HEK293 (cell line): ENCODE measurements around the gene FASTK.

Experiments
- KLF1 ChIP-seq: fragments of 450-650 bp; formaldehyde crosslinking; IDR thresholded peaks from 2 replicates; pipeline ENCODE4 v1.5.1; 2016; ENCODE audit warnings: missing biosample characterization, missing genetic modification characterization
- ZFP3 ChIP-seq: fragments of 450-650 bp; formaldehyde crosslinking; IDR thresholded peaks from 2 replicates; pipeline ENCODE4 v1.5.1; 2016; ENCODE audit warnings: low read depth, missing biosample characterization, missing genetic modification characterization
- ZNF184 ChIP-seq: fragments of 450-650 bp; IDR thresholded peaks from 2 replicates; pipeline ENCODE4 v1.5.1; 2018; ENCODE audit warnings: missing biosample characterization, mild to moderate bottlenecking, missing genetic modification characterization
- ZNF24 ChIP-seq: fragments of 450-650 bp; formaldehyde crosslinking; IDR thresholded peaks from 2 replicates; pipeline ENCODE4 v1.5.1; 2016; ENCODE audit warnings: missing biosample characterization, missing genetic modification characterization
- ZNF416 ChIP-seq: fragments of 450-650 bp; formaldehyde crosslinking; IDR thresholded peaks from 2 replicates; pipeline ENCODE4 v1.5.1; 2016; ENCODE audit warnings: missing biosample characterization, missing genetic modification characterization
- ZNF785 ChIP-seq: fragments of 450-650 bp; formaldehyde crosslinking; IDR thresholded peaks from 2 replicates; pipeline ENCODE4 v1.5.1; 2016; ENCODE audit warnings: missing biosample characterization, missing genetic modification characterization
- TF ChIP-seq, protein P1 (sequence below): fragments of 450-650 bp; formaldehyde crosslinking; IDR thresholded peaks from 2 replicates; pipeline ENCODE4 v1.5.1; 2016; ENCODE audit warnings: missing biosample characterization, missing genetic modification characterization
- TF ChIP-seq, protein P2 (sequence below): fragments of 450-650 bp; formaldehyde crosslinking; IDR thresholded peaks from 2 replicates; pipeline ENCODE4 v1.5.1; 2016; ENCODE audit warnings: missing biosample characterization, missing genetic modification characterization
- TF ChIP-seq, protein P3 (sequence below): fragments of 450-650 bp; formaldehyde crosslinking; IDR thresholded peaks from 2 replicates; pipeline ENCODE4 v1.5.1; 2016; ENCODE audit warnings: missing biosample characterization, missing genetic modification characterization
- TF ChIP-seq, protein P4 (sequence below): fragments of 450-650 bp; formaldehyde crosslinking; IDR thresholded peaks from 2 replicates; pipeline ENCODE4 v1.5.0; 2017; ENCODE audit warnings: missing biosample characterization, missing genetic modification characterization, borderline replicate concordance

DNA sequence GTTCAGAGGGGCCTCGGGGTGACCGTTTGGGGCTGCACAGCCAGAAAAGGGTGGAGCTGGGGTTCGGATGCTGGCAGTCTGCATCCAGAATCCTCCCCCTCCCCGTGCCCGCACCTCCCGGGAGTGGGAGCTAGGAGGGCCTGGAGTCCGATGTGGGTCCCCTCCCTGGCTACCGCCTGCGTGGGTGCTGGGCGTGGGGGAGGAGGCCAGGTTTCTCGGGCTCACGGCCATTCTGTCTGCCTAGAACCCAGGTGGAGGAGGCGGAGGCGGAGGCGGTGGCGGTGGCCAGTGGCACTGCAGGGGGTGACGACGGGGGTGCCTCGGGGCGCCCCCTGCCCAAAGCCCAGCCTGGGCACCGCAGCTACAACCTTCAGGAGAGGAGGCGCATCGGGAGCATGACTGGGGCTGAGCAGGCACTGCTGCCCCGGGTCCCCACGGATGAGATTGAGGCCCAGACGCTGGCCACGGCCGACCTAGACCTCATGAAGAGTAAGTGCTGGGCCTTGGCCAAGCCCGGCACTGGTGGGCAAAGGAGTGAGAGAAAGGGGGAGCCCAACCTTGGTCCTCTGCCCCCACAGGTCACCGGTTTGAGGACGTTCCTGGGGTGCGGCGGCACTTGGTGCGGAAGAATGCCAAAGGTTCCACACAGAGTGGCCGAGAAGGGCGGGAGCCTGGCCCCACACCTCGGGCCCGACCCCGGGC lies 14.2 kb downstream of the FASTK start:
- no peak for TF ChIP-seq ZNF416 (tag by site-specific recombination)
- TF ChIP-seq, protein P1, sequence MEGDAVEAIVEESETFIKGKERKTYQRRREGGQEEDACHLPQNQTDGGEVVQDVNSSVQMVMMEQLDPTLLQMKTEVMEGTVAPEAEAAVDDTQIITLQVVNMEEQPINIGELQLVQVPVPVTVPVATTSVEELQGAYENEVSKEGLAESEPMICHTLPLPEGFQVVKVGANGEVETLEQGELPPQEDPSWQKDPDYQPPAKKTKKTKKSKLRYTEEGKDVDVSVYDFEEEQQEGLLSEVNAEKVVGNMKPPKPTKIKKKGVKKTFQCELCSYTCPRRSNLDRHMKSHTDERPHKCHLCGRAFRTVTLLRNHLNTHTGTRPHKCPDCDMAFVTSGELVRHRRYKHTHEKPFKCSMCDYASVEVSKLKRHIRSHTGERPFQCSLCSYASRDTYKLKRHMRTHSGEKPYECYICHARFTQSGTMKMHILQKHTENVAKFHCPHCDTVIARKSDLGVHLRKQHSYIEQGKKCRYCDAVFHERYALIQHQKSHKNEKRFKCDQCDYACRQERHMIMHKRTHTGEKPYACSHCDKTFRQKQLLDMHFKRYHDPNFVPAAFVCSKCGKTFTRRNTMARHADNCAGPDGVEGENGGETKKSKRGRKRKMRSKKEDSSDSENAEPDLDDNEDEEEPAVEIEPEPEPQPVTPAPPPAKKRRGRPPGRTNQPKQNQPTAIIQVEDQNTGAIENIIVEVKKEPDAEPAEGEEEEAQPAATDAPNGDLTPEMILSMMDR (tag by site-specific recombination), result no peak
- no peak for TF ChIP-seq ZFP3
- TF ChIP-seq, protein P2, sequence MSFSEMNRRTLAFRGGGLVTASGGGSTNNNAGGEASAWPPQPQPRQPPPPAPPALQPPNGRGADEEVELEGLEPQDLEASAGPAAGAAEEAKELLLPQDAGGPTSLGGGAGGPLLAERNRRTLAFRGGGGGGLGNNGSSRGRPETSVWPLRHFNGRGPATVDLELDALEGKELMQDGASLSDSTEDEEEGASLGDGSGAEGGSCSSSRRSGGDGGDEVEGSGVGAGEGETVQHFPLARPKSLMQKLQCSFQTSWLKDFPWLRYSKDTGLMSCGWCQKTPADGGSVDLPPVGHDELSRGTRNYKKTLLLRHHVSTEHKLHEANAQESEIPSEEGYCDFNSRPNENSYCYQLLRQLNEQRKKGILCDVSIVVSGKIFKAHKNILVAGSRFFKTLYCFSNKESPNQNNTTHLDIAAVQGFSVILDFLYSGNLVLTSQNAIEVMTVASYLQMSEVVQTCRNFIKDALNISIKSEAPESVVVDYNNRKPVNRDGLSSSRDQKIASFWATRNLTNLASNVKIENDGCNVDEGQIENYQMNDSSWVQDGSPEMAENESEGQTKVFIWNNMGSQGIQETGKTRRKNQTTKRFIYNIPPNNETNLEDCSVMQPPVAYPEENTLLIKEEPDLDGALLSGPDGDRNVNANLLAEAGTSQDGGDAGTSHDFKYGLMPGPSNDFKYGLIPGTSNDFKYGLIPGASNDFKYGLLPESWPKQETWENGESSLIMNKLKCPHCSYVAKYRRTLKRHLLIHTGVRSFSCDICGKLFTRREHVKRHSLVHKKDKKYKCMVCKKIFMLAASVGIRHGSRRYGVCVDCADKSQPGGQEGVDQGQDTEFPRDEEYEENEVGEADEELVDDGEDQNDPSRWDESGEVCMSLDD (tag by site-specific recombination), result no peak
- no peak for TF ChIP-seq ZNF785 (tag by site-specific recombination)
- no peak for TF ChIP-seq ZNF184 (tag by site-specific recombination)
- TF ChIP-seq KLF1 (tag by site-specific recombination), result no peak
- TF ChIP-seq, protein P3, sequence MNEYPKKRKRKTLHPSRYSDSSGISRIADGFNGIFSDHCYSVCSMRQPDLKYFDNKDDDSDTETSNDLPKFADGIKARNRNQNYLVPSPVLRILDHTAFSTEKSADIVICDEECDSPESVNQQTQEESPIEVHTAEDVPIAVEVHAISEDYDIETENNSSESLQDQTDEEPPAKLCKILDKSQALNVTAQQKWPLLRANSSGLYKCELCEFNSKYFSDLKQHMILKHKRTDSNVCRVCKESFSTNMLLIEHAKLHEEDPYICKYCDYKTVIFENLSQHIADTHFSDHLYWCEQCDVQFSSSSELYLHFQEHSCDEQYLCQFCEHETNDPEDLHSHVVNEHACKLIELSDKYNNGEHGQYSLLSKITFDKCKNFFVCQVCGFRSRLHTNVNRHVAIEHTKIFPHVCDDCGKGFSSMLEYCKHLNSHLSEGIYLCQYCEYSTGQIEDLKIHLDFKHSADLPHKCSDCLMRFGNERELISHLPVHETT (tag by site-specific recombination), result no peak
- no peak for TF ChIP-seq ZNF24 (tag by site-specific recombination)
- TF ChIP-seq, protein P4, sequence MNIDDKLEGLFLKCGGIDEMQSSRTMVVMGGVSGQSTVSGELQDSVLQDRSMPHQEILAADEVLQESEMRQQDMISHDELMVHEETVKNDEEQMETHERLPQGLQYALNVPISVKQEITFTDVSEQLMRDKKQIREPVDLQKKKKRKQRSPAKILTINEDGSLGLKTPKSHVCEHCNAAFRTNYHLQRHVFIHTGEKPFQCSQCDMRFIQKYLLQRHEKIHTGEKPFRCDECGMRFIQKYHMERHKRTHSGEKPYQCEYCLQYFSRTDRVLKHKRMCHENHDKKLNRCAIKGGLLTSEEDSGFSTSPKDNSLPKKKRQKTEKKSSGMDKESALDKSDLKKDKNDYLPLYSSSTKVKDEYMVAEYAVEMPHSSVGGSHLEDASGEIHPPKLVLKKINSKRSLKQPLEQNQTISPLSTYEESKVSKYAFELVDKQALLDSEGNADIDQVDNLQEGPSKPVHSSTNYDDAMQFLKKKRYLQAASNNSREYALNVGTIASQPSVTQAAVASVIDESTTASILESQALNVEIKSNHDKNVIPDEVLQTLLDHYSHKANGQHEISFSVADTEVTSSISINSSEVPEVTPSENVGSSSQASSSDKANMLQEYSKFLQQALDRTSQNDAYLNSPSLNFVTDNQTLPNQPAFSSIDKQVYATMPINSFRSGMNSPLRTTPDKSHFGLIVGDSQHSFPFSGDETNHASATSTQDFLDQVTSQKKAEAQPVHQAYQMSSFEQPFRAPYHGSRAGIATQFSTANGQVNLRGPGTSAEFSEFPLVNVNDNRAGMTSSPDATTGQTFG (tag by site-specific recombination), result no peak
